GM12874 (cell line): Measurements from ENCODE around the gene PKD1.

Source experiments
- TF ChIP-seq, protein P1 (sequence below): IDR thresholded peaks from 2 replicates; pipeline ENCODE4 v1.5.1; 2011; ENCODE audit warnings: low read depth, mild to moderate bottlenecking, control low read depth, low read length, moderate library complexity; ENCODE audit not compliant: insufficient read depth

The PKD1 gene

DNA sequence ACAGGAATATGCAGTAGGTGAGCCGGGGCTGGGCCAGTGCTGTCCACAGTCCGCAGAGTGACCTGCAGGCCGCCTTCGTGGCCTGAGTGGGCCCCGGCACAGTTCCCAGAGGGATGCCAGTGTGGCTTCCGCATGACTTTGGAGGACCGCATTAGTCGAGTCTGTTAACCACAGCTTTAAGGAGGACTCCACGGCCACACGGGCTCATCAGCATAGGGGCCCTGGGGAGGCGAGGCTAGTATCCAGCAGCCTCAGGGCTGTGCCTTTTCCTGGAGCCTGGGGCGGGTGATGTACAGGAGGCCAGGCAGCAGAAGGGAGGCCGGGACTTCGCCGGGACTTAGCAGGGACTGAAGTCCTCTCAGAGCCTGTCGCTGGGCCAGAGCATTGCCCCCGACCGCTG, 74.7 kb downstream of the PKD1 start:
- TF ChIP-seq, protein P1, sequence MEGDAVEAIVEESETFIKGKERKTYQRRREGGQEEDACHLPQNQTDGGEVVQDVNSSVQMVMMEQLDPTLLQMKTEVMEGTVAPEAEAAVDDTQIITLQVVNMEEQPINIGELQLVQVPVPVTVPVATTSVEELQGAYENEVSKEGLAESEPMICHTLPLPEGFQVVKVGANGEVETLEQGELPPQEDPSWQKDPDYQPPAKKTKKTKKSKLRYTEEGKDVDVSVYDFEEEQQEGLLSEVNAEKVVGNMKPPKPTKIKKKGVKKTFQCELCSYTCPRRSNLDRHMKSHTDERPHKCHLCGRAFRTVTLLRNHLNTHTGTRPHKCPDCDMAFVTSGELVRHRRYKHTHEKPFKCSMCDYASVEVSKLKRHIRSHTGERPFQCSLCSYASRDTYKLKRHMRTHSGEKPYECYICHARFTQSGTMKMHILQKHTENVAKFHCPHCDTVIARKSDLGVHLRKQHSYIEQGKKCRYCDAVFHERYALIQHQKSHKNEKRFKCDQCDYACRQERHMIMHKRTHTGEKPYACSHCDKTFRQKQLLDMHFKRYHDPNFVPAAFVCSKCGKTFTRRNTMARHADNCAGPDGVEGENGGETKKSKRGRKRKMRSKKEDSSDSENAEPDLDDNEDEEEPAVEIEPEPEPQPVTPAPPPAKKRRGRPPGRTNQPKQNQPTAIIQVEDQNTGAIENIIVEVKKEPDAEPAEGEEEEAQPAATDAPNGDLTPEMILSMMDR: no peak

DNA sequence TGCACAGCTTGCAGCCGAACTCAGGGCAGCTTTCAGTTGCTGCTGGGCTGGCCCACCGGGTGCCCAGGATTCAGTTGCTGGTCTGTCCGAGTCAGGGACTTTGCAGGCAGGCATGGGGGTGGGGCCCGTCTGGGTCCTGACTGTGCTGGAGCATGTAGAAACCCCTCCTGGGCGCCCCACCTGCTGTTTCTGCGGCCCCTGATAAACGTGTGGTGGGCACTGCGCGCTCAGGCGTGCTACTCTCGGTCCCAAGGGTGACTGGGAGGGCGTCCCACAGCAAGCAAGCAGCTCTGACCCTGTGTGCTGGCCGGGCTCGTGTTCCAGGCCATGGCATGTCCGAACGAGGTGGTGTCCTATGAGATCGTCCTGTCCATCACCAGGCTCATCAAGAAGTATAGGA, 75.4 kb downstream of the PKD1 start:
- TF ChIP-seq, protein P1: no peak

DNA sequence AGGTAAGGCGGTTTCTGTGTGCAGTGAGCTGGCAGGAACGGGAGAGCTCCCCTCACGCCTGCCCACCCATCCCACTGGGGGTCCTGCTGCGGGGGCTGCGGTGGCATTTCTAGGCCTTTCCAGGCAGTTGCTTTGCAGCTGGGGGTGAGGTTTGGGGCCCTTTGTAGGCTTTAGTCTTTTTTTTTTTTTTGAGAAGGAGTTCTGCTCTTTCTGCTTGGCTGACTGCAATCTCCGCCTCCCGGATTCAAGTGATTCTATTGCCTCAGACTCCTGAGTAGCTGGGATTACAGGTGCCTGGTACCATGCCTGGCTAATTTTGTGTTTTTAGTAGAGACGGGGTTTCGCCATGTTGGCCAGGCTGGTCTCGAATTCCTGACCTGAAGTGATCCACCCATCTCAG, 76.8 kb downstream of the PKD1 start:
- TF ChIP-seq, protein P1: no peak

GRCh38 chr16:2058420-2058819, 77.3 kb downstream of the PKD1 start:
- TF ChIP-seq, protein P1: no peak

DNA sequence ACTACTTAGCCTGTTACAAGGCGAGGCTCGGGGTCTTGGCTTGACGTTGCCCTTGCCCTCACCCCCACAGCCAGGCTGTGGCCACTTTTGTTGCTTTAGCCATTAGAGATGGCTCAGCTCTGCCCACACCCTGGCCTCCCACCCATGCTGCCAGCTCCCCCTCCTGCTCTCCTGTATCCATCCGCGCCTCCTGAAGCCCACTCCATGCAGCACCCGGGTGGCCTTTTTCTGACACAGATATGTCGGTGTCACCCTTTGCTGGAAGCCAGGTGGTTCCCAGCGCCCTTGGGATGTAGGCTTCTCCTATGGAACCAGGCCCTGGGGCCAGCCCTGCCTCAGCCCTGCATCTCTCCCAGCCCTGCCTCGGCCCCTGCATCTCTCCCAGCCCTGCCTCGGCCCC, 78.3 kb downstream of the PKD1 start:
- TF ChIP-seq, protein P1: no peak

- TF ChIP-seq, protein P1: no peak
These were observed 78.9 kb downstream of the PKD1 start for GRCh38 chr16:2056681-2057407.

DNA sequence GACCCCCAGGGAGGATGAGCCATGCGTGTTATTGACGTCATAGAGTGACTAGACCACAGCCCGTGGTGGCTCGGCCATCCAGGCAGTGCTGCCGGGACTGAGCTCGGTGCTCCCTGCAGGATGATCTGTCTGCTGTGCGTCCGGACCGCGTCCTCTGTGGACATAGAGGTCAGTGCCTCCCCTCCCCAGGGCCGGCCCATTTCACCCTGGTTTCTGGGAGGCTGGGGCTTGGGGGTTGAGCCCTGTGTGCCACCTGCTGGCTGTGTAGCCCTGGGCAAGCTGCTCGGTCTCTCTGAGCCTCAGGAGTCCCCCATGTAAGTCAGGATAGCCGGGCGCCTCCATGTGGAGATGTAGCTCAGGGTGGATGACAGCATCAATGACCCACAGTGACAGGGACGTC, 79.6 kb downstream of the PKD1 start:
- TF ChIP-seq, protein P1: 0 out of 2 replicates have a peak, but pooled peaks have one; percentile 6
